IPS-18a (cell line): ENCODE data around the gene FAM72D.
"Not testable (repeated sequence)": the region's sequence is repeated elsewhere in the genome, so short reads cannot be mapped to it uniquely, and the experiment has no call there.

ENCODE experiments used
- H3K27ac ChIP-seq: one replicate; pipeline ENCODE4 v1.5.1; 2013; ENCODE audit warnings: low read length
- H3K27me3 ChIP-seq: one replicate; pipeline ENCODE4 v1.6.1; 2013; ENCODE audit warnings: mild to moderate bottlenecking, low read length; ENCODE audit not compliant: control insufficient read depth, insufficient read depth
- H3K36me3 ChIP-seq: one replicate; pipeline ENCODE4 v1.6.1; 2013; ENCODE audit warnings: low read depth, low read length; ENCODE audit not compliant: control insufficient read depth
- H3K4me1 ChIP-seq: one replicate; pipeline ENCODE4 v1.6.1; 2013; ENCODE audit warnings: low read depth, low read length; ENCODE audit not compliant: control insufficient read depth
- H3K4me3 ChIP-seq: one replicate; pipeline ENCODE4 v1.5.1; 2013; ENCODE audit warnings: low read length
- H3K9ac ChIP-seq: one replicate; pipeline ENCODE4 v1.6.1; 2013; ENCODE audit warnings: mild to moderate bottlenecking, low read length, moderate library complexity
- H3K9me3 ChIP-seq: one replicate; pipeline ENCODE4 v1.6.1; 2013; ENCODE audit warnings: low read depth, low read length; ENCODE audit not compliant: control insufficient read depth

FAM72D gene

GRCh38 chr1:145128697-145129469 lies 33.1 kb downstream of the FAM72D start:
- H3K36me3 ChIP-seq, H3K4me1 ChIP-seq, H3K27ac ChIP-seq, H3K27me3 ChIP-seq, H3K9me3 ChIP-seq, H3K9ac ChIP-seq, H3K4me3 ChIP-seq: not testable (repeated sequence)

GRCh38 chr1:145134476-145134875 lies 38.7 kb downstream of the FAM72D start:
- H3K36me3 ChIP-seq, H3K27me3 ChIP-seq, H3K4me1 ChIP-seq, H3K9ac ChIP-seq, H3K9me3 ChIP-seq, H3K27ac ChIP-seq, H3K4me3 ChIP-seq: not testable (repeated sequence)

GRCh38 chr1:145140549-145140948 lies 44.8 kb downstream of the FAM72D start:
- H3K27ac ChIP-seq, H3K36me3 ChIP-seq, H3K9me3 ChIP-seq, H3K9ac ChIP-seq, H3K27me3 ChIP-seq, H3K4me3 ChIP-seq, H3K4me1 ChIP-seq: not testable (repeated sequence)

GRCh38 chr1:145144264-145144913 lies 48.6 kb downstream of the FAM72D start:
- not testable (repeated sequence) for H3K4me1 ChIP-seq, H3K9ac ChIP-seq

GRCh38 chr1:145146308-145146707 lies 50.5 kb downstream of the FAM72D start:
- H3K9ac ChIP-seq, H3K4me3 ChIP-seq, H3K4me1 ChIP-seq, H3K27ac ChIP-seq, H3K9me3 ChIP-seq, H3K36me3 ChIP-seq, H3K27me3 ChIP-seq: not testable (repeated sequence)

More at GRCh38 chr1:145144264-145144913, 48.6 kb downstream of the FAM72D start:
- H3K27me3 ChIP-seq, H3K36me3 ChIP-seq, H3K27ac ChIP-seq, H3K4me3 ChIP-seq, H3K9me3 ChIP-seq: not testable (repeated sequence)

GRCh38 chr1:145147172-145147571 lies 51.4 kb downstream of the FAM72D start:
- not testable (repeated sequence) for H3K4me1 ChIP-seq, H3K27me3 ChIP-seq

GRCh38 chr1:145155421-145155820 lies 59.6 kb downstream of the FAM72D start:
- H3K4me1 ChIP-seq, H3K9me3 ChIP-seq, H3K27me3 ChIP-seq, H3K9ac ChIP-seq, H3K4me3 ChIP-seq, H3K27ac ChIP-seq, H3K36me3 ChIP-seq: not testable (repeated sequence)

More at GRCh38 chr1:145147172-145147571, 51.4 kb downstream of the FAM72D start:
- not testable (repeated sequence) for H3K9me3 ChIP-seq, H3K36me3 ChIP-seq, H3K27ac ChIP-seq, H3K9ac ChIP-seq, H3K4me3 ChIP-seq

GRCh38 chr1:145155873-145156272 lies 60.1 kb downstream of the FAM72D start:
- H3K9me3 ChIP-seq, H3K4me1 ChIP-seq, H3K36me3 ChIP-seq, H3K27me3 ChIP-seq, H3K9ac ChIP-seq, H3K27ac ChIP-seq: not testable (repeated sequence)
- H3K4me3 ChIP-seq, result peak overlapping the region; percentile 43

GRCh38 chr1:145156891-145157610 lies 61.3 kb downstream of the FAM72D start:
- H3K9ac ChIP-seq, result not testable (repeated sequence)

GRCh38 chr1:145157715-145158114 lies 61.9 kb downstream of the FAM72D start:
- not testable (repeated sequence) for H3K4me3 ChIP-seq, H3K36me3 ChIP-seq, H3K27ac ChIP-seq, H3K9ac ChIP-seq, H3K27me3 ChIP-seq, H3K4me1 ChIP-seq, H3K9me3 ChIP-seq

More at GRCh38 chr1:145156891-145157610, 61.3 kb downstream of the FAM72D start:
- not testable (repeated sequence) for H3K27ac ChIP-seq, H3K9me3 ChIP-seq, H3K27me3 ChIP-seq, H3K4me1 ChIP-seq, H3K36me3 ChIP-seq
- peak overlapping the region; percentile 53 for H3K4me3 ChIP-seq

GRCh38 chr1:145161046-145161752 lies 65.4 kb downstream of the FAM72D start:
- not testable (repeated sequence) for H3K4me1 ChIP-seq, H3K9me3 ChIP-seq, H3K36me3 ChIP-seq, H3K27ac ChIP-seq, H3K27me3 ChIP-seq, H3K4me3 ChIP-seq, H3K9ac ChIP-seq
